ENCODE data around the gene CEP112. TPM values are rescaled to one million over a fixed set of nuclear protein-coding genes. Genes with fewer than 3 reads are reported as not detected.

CEP112 gene
- polyA plus RNA-seq, 1 donor from 2014 or later = 6.0 TPM

GRCh38 chr17:65888649-65889048 is 303.3 kb downstream of the CEP112 start:
- no peak overlapping the region for H3K4me2 ChIP-seq (ENCODE audit: low read length)
- no peak overlapping the region for H3K4me3 ChIP-seq (ENCODE audit: low read length)
- H3K36me3 ChIP-seq (ENCODE audit: insufficient read depth, low read length) = no peaks in the 10 kb centered on the region
- H3K9me3 ChIP-seq (ENCODE audit: low read length) = no peaks in the 10 kb centered on the region
- no peak overlapping the region for H3K27ac ChIP-seq (ENCODE audit: low read length)
- no peak overlapping the region for H3K9ac ChIP-seq (ENCODE audit: low read length)
- H3K27me3 ChIP-seq (ENCODE audit: insufficient read depth, low read depth, low read length) = no peaks in the 10 kb centered on the region
- H3K79me2 ChIP-seq (replicated peaks; ENCODE audit: insufficient read depth, low read length) = no peaks in the 10 kb centered on the region
- peaks cover 4% of the 10 kb centered on the region for H3F3A ChIP-seq (ENCODE audit: insufficient read depth, low read length, poor library complexity, severe bottlenecking)
- TF ChIP-seq EP300 (conservative IDR thresholded peaks at IDR 0.05; ENCODE audit: poor library complexity, severe bottlenecking) = no peak
- TF ChIP-seq EZH2 (IDR thresholded peaks at IDR 0.05; ENCODE audit: borderline replicate concordance, insufficient read depth, low read length, poor library complexity, severe bottlenecking) = no peak
- no peak for TF ChIP-seq POLR2AphosphoS5 (IDR thresholded peaks at IDR 0.05)
- TF ChIP-seq, protein P1, sequence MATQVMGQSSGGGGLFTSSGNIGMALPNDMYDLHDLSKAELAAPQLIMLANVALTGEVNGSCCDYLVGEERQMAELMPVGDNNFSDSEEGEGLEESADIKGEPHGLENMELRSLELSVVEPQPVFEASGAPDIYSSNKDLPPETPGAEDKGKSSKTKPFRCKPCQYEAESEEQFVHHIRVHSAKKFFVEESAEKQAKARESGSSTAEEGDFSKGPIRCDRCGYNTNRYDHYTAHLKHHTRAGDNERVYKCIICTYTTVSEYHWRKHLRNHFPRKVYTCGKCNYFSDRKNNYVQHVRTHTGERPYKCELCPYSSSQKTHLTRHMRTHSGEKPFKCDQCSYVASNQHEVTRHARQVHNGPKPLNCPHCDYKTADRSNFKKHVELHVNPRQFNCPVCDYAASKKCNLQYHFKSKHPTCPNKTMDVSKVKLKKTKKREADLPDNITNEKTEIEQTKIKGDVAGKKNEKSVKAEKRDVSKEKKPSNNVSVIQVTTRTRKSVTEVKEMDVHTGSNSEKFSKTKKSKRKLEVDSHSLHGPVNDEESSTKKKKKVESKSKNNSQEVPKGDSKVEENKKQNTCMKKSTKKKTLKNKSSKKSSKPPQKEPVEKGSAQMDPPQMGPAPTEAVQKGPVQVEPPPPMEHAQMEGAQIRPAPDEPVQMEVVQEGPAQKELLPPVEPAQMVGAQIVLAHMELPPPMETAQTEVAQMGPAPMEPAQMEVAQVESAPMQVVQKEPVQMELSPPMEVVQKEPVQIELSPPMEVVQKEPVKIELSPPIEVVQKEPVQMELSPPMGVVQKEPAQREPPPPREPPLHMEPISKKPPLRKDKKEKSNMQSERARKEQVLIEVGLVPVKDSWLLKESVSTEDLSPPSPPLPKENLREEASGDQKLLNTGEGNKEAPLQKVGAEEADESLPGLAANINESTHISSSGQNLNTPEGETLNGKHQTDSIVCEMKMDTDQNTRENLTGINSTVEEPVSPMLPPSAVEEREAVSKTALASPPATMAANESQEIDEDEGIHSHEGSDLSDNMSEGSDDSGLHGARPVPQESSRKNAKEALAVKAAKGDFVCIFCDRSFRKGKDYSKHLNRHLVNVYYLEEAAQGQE (IDR thresholded peaks at IDR 0.05; ENCODE audit: borderline replicate concordance) = no peak
- TF ChIP-seq RAD21 (conservative IDR thresholded peaks at IDR 0.05) = no peak
- TF ChIP-seq MXI1 (conservative IDR thresholded peaks at IDR 0.05; ENCODE audit: poor library complexity, severe bottlenecking) = no peak
- no peak for TF ChIP-seq CTCF (IDR thresholded peaks at IDR 0.05; ENCODE audit: poor library complexity, severe bottlenecking)
- TF ChIP-seq SMC3 (conservative IDR thresholded peaks at IDR 0.05; ENCODE audit: poor library complexity) = no peak
- TF ChIP-seq TAF1 (IDR thresholded peaks at IDR 0.05; ENCODE audit: low read depth) = no peak
- no peaks in the 10 kb centered on the region for H3K9me2 ChIP-seq (ENCODE audit: insufficient read depth, low read length)
- no peaks in the 10 kb centered on the region for H4K20me1 ChIP-seq (ENCODE audit: insufficient read depth)
- no peak overlapping the region for H2AFZ ChIP-seq (ENCODE audit: low read depth, low read length)

GRCh38 chr17:65886315-65887245 is 305.4 kb downstream of the CEP112 start:
- H3F3A ChIP-seq (ENCODE audit: insufficient read depth, low read length, poor library complexity, severe bottlenecking) = no peaks in the 10 kb centered on the region
- no peaks in the 10 kb centered on the region for H3K79me2 ChIP-seq (replicated peaks; ENCODE audit: insufficient read depth, low read length)
- peak overlapping the region; percentile 82 for H3K27ac ChIP-seq (ENCODE audit: low read length)
- H3K36me3 ChIP-seq (ENCODE audit: insufficient read depth, low read length) = no peaks in the 10 kb centered on the region
- TF ChIP-seq EZH2 (IDR thresholded peaks at IDR 0.05; ENCODE audit: borderline replicate concordance, insufficient read depth, low read length, poor library complexity, severe bottlenecking) = no peak
- TF ChIP-seq MXI1 (conservative IDR thresholded peaks at IDR 0.05; ENCODE audit: poor library complexity, severe bottlenecking) = no peak
- no peak for TF ChIP-seq TAF1 (IDR thresholded peaks at IDR 0.05; ENCODE audit: low read depth)
- TF ChIP-seq CTCF (IDR thresholded peaks at IDR 0.05; ENCODE audit: poor library complexity, severe bottlenecking) = no peak
- no peak for TF ChIP-seq RAD21 (conservative IDR thresholded peaks at IDR 0.05)
- TF ChIP-seq, protein P1 (IDR thresholded peaks at IDR 0.05; ENCODE audit: borderline replicate concordance) = no peak
- TF ChIP-seq SMC3 (conservative IDR thresholded peaks at IDR 0.05; ENCODE audit: poor library complexity) = no peak
- no peak for TF ChIP-seq EP300 (conservative IDR thresholded peaks at IDR 0.05; ENCODE audit: poor library complexity, severe bottlenecking)
- TF ChIP-seq POLR2AphosphoS5 (IDR thresholded peaks at IDR 0.05) = no peak
- H3K27me3 ChIP-seq (ENCODE audit: insufficient read depth, low read depth, low read length) = no peaks in the 10 kb centered on the region
- H3K9me2 ChIP-seq (ENCODE audit: insufficient read depth, low read length) = no peaks in the 10 kb centered on the region
- H4K20me1 ChIP-seq (ENCODE audit: insufficient read depth) = no peaks in the 10 kb centered on the region
- H3K4me3 ChIP-seq (ENCODE audit: low read length) = peak overlapping the region; percentile 20
- peak overlapping the region; percentile 31 for H3K4me2 ChIP-seq (ENCODE audit: low read length)
- H3K9ac ChIP-seq (ENCODE audit: low read length) = peak overlapping the region; percentile 14
- no peak overlapping the region for H2AFZ ChIP-seq (ENCODE audit: low read depth, low read length)
- no peaks in the 10 kb centered on the region for H3K9me3 ChIP-seq (ENCODE audit: low read length)

All from neural cell (in vitro differentiated cells).